DND-41 (cell line): ENCODE results near the gene TEX30.

Experiments used
- CTCF ChIP-seq: IDR thresholded peaks from 2 replicates; pipeline ENCODE4 v1.5.1; 2012; ENCODE audit warnings: borderline replicate concordance, low read length, moderate library complexity, mild to moderate bottlenecking; ENCODE audit not compliant: poor library complexity, severe bottlenecking; ENCODE audit errors: extremely low read depth
- EZH2 ChIP-seq: IDR thresholded peaks from 3 replicates; pipeline ENCODE4 v1.6.1; 2012; ENCODE audit warnings: borderline replicate concordance, low read depth, mild to moderate bottlenecking, moderate library complexity, low read length, inconsistent platforms; ENCODE audit not compliant: severe bottlenecking

- TF ChIP-seq CTCF (no peak), EZH2 (no peak)
Measured at GRCh38 chr13:102815788-102816187, 42.2 kb upstream of the TEX30 start.
